NCI-H2196 (cell line): ENCODE measurements around the gene BACH2.
"Not testable (repeated sequence)": the region's sequence is repeated elsewhere in the genome, so short reads cannot be mapped to it uniquely, and the experiment has no call there.

Experiments
- DNase-seq: peaks from one replicate; lab custom pipeline; 2025; ENCODE audit not compliant: unreplicated experiment; lab: John Stamatoyannopoulos, UW

Gene BACH2

DNA sequence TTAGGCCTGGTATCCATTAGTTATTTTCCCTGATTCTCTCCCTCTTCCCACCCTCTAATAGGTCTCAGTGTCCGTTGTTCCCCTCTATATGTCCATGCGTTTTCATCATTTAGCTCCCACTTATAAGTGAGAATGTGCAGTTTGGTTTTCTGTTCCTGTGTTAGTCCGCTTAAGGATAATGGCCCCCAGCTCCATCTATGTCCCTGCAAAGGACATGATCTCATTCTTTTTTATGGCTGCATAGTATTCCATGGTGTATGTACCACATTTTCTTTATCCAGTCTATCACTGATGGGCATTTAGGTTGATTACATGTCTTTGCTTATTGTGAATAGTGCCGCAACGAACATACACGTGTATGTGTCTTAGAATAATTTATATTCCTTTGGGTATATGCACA is 14.4 kb downstream of the BACH2 start:
- DNase-seq, result not testable (repeated sequence)

DNA sequence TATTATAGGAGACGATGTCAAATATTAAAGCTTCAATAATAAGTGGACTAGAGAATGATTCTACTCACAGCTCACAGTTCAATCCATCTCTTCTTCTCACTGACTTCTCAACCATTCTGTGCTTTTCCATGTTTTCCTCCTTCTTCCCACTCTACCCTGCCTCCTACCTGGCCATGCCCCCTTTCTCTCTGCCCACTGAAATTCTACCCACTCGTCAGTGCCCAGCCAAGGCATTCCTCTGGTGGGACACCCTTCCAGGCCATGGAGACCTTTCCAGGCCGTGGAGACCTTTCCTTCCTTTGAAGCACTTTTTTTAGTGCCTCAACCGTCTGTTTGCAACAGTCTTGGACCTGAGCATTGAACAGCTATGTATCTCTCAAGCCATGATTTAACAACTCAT is 18.5 kb downstream of the BACH2 start:
- no peak for DNase-seq

- no peak for DNase-seq
Observed at GRCh38 chr6:90277302-90278011, 19.2 kb downstream of the BACH2 start.

- DNase-seq, result no peak
Observed at GRCh38 chr6:90274451-90275030, 22.1 kb downstream of the BACH2 start.

- DNase-seq, result no peak
Observed at GRCh38 chr6:90273863-90274262, 22.8 kb downstream of the BACH2 start.

GRCh38 chr6:90272895-90273294 is 23.7 kb downstream of the BACH2 start:
- no peak for DNase-seq

DNA sequence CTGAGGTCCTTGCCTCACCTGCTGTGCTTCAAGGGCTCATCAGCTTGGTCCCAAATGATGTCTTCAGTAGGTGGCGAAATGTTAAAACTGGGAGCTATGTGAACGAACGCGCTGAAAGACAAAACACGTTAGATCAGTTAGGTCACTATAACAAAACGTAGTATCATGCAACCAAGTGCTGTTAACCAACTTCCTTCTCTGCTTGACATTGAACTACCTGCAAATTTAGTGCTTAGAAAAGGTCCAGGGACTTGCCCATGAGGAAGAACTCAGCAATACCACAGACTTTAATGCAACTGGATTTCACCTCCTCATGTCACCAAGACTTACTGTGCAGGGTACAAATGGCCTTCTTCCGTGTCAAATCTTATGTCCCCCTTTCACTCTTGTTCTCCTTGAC is 24.8 kb downstream of the BACH2 start:
- DNase-seq, result no peak

DNA sequence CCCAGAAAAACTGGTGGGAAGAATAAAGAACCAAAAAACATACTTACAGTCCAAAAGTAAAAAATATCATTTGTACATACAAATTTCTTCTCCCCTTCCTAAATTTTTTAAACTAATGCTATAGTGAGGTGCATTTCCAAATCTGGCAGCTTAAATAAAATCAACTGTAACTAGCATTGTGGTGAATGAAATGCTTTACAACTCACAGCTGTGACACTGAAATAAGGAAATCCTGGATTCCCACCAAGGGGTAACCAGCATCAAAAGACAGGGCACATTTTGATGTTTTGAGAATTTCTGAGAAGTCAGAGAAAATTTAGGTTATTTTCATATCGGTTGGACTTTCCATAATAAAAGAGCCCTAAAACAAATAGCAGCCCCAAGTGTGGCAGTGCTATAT is 27.3 kb downstream of the BACH2 start:
- no peak for DNase-seq

DNA sequence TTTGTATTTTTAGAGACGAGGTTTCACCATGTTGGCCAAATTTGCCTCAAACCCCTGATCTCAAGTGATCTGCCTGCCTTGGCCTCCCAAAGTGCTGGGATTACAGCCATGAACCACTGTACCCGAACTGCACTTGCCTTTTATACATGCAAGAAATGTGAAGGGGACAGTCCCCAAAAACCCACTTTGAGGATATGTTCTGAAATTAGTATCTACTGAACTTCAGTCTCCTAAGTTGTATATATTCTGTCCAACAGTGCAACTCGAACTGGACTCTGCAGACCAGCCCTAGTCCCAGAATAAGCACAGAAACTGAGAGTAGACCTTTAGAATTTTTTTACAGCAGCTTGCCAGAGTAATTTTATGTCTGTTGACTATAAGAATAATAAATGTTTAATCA is 28.5 kb downstream of the BACH2 start:
- no peak for DNase-seq

DNA sequence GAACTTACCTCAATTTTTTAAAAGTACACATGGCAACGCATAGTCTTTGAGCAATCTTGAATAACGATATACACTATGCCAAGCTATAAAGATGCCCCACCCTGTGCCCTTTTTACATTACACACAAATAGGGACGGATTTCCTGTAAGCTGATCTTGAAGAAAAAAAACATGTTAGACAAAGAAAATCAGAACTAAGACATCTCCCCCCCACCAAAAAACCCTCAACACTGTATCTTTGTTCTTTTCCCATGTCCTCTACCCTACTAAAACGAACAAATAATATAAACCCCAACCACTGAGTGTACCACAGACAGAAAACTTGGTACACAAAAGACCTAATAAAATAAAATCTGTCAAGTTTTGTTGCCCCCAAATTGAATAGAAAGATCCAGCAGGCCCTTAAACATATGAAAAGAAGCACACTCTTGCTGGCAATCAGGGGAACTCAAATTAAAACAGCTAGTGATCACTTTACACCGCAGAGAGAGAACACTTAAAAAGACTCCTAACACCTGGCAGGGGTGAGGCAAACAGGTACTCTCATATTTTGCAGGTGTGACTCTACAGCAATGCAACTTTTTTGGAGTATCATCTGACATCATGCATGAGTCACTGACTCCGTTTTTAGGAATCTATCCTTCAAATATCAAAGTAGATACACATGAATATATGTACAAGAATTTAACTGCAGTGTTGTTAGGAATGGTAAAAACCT is 29.6 kb downstream of the BACH2 start:
- DNase-seq, result no peak

DNA sequence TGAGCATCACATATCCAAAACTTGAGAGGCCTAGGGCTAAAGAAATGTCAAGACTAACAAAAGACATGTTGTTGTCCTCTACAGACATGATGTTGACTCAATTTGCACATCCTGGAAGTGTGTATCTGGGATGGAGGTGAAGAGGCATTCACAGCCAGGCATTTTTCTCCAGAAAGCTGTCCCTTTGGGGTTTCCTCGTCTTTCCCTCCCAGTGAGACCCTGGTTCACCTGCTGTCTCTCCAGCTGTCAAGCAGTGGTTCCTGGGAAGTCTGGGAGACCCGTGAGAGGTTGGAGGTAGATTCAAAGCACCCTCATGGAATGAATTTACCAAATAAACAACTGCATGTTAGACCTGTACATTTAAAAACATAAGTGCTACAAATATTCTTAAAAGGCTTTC is 32.1 kb downstream of the BACH2 start:
- DNase-seq, result no peak

- no peak for DNase-seq
Observed at GRCh38 chr6:90263633-90264032, 33.0 kb downstream of the BACH2 start.

DNA sequence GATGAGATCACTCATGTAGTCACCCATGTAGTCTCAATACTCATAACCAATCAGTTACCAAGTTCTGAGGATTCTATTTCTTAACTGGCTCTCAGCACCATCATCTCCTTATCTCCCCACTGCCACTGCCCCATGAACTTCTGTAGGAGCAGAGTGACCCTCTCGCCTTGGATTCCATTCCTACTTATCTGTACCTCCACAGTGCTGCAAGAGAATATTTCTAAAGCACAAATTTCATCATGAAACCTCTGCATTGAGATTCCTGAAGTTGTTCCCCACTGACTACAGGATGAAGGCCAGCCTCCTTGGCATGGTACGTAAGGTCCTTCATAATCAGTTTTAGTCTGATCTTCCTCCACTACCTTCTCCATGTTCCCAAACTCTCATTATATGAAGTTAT is 34.8 kb downstream of the BACH2 start:
- DNase-seq, result no peak

DNA sequence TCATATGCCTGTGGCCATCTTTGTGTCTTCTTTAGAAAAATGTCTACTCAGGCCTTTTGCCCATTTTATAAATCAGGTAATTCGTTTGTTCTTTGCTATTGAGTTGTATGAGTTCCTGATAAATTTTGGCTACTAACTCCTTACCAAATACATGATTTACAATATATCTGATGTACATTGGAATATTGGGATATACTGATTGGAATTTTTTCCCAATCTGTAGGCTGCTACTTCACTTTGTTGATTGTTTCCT is 39.2 kb downstream of the BACH2 start:
- DNase-seq, result no peak

DNA sequence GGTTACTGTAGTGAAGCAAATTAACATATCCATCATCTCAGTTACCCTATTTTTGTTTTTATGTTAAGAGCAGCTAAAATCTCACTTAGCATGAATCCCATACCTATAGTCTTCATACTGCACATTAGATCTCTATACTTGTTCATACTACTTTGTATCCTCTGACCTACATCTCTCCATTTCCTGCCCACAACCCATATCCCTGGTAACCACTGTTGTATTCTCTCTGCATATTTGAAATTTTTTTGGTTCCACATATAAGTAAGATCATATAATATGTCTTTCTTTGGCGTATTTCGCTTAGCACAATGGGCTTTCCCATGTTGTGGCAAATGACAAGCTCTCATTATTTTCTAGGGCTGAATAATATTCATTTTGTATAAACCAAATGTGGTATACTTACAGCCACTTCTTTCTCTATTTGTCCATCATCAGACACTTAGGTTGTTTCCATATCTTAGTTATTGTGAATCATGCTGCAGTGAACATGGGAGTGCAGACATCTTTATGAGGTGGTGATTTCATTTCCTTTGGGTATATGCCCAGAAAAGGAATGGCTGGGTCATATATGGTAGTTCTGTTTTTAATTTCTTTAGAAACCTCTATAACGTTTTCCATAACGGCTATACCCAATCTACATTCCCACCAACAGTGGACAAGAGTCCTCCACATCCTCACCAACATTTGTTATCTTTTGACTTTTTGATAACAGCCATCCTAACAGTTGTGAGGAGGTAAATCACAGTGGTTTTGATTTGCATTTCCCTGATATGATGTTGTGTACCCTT is 39.8 kb downstream of the BACH2 start:
- DNase-seq, result no peak

DNA sequence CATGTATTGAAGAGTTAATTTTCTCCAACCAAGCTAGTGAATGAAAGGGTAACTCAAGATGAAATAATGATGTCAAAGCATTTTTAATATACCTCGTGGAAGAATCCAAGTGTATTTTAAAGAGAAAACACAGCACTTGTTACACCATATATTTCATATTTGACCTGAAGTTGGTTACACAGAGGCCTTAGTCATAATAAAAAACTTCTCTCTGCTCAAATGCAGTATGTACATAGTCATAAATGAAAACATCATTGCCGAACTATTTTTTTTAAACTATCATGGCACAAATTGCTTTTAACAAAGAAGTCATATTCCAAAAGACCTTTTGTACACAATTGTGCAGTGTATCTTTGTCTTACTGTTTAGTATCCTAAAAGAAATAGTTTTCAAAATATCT is 43.0 kb downstream of the BACH2 start:
- DNase-seq, result no peak

- DNase-seq, result no peak
Observed at GRCh38 chr6:90251295-90251992, 45.2 kb downstream of the BACH2 start.

DNA sequence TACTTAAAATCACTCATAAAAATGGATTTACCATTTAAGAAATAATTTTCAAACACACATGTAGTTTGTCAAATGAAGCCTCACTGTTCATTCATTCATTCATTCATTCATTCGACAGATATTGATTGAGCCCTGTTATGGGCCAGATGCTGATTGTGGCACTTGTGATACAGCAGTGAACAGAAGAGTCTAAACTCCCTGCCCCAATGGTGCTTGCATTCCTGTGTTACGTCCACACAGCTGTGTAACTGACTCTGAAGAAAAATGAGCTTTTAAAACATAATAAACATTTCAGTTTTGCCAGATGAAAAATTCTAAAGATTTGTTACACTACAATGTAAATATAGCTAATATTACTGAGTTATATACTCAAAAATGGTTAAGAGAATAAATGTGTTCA is 46.2 kb downstream of the BACH2 start:
- no peak for DNase-seq

DNA sequence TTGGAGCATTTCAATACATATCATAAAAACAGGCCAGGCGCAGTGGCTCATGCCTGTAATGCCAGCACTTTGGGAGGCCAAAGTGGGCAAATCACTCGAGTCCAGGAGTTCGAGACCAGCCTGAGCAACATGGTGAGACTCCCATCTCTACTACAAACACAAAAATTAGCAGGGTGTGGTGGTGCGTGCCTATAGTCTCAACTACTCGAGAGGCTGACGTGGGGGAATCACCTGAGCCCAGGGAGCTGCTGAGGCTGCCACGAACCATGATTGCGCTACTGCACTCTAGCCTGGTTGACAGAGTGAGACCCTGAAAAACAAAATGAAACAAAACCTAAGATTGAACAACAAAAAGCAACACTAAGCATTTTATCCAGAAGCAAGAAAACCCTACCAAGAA is 47.2 kb downstream of the BACH2 start:
- no peak for DNase-seq

DNA sequence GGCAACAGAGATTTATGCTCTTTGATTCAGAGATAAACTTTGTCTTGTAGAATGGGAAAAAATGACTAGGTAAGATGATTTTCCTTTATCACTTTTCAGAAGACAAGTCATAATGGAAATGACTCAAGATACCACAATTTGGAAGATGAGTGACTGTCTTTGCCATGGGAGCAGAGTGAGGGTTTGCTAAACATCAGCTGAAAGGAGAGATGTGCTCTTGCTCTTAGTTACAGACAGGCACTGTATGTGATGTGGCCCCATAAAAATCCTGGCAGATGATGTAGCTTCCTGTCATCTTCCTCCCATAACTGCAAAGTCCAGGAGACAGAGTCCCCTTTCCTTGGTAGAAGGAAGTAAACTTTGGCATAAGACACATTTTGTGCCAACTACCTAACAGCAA is 47.6 kb downstream of the BACH2 start:
- DNase-seq, result no peak

DNA sequence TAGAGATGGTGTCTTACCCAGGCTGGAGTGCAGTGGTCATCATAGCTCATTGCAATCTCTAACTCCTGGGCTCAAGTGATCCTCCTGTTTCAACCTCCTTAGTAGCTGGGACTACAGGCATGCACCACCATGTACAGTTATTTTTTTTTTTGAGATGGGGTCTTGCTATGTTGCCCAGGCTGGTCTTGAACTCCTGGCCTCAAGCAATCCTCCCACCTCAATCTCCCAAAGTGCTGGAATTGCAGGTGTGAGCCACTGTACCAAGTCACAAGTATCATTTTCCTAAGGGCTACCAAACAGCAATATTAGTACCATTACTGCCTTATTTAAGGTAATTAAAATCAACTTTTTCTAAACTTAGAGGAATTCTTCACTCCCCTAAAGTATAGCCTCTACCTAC is 49.4 kb downstream of the BACH2 start:
- DNase-seq, result no peak
